Kidney glomerular epithelial cell (primary cell): ENCODE results near the gene BMP2.

ENCODE experiments used
- DNase-seq: peaks from one replicate; lab custom pipeline; 2025; lab: John Stamatoyannopoulos, UW

Gene BMP2

DNA sequence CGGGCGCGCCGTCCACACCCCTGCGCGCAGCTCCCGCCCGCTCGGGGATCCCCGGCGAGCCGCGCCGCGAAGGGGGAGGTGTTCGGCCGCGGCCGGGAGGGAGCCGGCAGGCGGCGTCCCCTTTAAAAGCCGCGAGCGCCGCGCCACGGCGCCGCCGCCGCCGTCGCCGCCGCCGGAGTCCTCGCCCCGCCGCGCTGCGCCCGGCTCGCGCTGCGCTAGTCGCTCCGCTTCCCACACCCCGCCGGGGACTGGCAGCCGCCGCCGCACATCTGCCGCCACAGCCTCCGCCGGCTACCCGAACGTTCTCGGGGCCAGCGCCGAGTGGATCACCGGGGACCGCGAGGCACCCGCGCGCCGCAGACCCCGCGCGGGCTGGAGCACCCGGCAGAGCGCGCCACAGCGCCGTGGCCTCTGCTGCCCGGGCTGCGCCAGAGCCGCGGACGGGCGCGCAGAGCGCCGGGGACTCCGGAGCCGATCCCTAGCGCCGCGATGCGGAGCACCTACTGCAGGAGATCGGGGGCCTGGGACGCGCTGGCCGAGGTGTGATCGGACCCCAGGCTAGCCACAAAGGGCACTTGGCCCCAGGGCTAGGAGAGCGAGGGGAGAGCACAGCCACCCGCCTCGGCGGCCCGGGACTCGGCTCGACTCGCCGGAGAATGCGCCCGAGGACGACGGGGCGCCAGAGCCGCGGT, at the start of gene BMP2:
TSS of gene BMP2 (plus strand) at position 151 of the 692 bp plus-strand sequence. CDS start 2,441 bp downstream, outside the sequence.
- DNase-seq: peak; percentile 40

DNA sequence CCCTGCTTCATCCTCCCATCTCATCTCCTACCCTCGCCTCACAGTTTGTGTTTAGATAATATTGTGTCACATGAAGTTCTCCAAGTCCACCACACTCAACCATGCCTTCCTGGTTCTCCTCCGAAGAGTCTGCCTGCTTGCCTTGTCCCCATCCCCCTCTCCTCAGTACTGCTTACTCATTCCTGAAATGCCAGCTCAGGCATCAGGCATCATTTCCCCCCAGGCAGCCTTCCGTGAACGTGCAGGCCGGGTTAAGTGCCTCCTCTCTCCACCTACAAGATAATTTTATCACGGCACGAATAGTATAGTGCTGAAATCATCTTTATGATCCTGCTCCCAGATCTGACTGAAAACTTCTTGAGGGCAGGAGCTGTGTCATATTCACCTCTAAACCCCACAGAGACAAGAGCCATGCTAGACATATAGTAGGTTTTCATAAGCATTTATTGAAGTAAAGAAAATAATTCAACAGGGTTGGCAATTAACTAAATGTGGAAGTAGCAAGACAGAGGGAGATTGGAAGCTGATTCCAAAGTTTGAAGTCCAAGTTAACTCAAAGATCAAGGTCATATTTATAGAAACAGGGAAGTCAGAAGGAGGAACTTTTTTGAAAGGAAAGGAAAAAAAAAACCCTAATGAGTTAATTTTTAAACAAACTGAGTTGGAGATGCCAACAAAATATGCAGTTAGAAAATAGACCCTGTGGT, 48.7 kb upstream of the BMP2 start:
- DNase-seq: peak; percentile 90

DNA sequence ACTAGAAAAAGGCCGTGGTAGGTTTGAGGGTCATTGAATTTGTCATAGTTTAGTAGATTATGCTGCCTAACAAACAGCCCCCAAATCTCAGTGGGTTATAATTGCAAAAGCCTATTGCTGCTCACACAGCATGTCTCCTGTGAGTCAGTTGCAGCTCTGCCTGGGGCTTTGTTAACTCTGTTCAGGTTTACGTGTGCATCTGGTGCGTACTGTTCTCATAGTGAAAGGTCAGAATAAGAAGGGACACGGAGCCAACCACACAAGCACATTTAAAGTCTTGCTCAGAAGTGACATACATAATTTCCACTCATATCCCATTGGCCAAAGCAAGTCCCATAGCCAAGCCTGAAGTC, 48.1 kb upstream of the BMP2 start:
- no peak for DNase-seq

DNA sequence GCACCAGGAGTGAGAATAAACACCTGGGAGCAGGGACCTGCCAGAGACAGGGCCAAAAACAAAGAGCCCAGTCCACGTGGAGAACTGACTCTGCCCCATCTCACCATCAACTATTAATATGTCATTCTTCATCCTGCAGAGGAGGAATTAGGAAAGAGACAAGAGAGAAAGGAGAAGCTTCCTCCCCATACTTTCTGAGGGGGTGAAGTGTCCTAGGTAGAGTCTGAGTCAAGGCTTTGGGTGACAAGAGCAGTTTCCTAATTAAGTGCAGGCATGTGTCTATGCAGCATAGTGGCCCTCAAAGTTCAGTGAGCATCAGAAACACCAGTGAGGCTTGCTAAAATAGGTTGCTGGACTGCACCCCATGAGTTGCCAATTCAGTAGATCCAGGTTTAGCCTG, 40.7 kb upstream of the BMP2 start:
- no peak for DNase-seq

DNA sequence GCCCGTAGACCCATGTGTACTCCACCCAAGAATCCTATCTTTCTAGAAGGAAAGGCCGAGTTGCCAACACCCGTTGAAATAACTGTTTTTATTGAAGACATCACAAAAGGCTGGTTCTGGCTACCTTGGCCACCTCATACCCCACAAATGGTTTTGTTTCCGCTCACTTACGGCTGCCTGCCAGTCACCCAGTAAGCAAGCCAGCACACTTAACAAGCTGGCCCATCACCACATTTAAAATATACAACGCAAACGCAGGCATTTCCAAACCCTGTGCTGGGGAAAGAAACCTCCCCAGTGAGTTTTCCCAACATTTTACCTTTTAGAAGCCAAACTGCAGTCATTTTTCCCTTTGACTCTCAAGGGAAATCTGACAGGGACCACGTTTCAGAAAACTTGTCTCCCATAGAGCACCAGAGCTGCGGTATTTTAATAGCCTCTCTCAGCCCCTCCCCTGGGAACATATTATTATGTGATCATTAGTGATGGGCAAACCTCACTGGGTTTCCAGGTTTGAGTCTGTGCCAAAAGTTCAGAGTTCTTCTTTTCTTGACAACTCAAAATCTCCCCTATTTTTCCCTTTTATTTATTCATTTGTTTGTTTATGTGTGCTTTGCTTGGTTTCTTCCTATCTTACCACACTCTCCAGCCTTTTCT, 36.7 kb upstream of the BMP2 start:
- DNase-seq: no peak

DNA sequence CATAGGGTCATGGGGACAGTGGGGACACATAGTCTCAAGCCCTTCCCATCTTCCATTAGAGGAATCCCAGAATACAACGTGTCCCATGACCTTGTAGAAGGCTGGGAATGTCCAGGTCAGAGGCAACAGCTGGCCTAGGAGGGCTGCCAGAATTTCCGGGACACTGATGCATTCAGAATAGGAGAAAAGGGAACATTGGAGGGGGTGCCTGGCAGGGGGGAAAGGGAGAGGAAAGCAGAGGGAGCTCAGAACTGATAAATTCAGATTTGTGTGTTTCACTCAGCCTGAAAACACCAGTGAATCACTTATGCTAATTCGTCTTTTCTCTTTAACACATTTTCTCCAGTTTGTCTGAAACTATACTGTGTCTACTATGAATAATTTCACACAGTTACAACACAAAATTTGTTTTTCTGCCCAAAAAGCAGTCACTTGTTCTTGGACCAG, 35.5 kb upstream of the BMP2 start:
- no peak for DNase-seq

DNA sequence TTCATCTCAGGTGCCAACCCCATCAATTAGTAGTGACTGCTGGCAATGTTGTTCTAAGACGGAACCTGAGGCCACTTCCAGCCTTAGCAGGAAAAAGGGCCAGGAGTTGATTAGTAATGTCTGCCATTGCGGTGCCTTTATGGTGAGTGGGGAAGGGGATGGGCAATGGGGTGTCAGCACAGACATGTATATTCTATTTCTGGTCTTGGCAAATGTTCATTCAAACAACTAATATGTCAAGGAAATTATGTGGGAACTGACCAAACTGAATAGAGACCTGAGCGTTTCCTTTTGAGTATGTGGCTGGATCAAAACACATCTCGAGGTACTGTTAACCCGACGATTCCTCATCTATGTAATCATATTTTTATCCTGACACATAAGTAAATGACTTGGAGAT, 34.6 kb upstream of the BMP2 start:
- DNase-seq: no peak

DNA sequence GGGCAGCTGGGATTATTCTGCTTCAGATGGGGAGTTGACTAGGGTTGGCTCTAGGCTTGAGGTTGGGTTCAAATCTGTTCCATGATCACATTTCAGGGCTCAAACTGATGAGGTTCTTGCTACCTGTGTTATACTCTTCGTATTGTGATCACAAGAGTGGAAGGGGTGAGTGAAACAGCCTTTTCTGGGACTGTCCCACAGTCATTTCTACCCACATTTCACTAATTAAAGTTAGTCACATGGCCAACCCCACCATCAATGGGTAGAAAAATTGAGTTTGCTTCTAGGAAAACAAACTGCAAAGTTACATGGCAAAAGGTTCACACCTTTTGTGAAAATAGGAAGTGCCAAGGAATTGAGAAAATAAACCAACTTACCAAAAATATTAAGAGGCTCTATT, 33.5 kb upstream of the BMP2 start:
- DNase-seq: no peak

DNA sequence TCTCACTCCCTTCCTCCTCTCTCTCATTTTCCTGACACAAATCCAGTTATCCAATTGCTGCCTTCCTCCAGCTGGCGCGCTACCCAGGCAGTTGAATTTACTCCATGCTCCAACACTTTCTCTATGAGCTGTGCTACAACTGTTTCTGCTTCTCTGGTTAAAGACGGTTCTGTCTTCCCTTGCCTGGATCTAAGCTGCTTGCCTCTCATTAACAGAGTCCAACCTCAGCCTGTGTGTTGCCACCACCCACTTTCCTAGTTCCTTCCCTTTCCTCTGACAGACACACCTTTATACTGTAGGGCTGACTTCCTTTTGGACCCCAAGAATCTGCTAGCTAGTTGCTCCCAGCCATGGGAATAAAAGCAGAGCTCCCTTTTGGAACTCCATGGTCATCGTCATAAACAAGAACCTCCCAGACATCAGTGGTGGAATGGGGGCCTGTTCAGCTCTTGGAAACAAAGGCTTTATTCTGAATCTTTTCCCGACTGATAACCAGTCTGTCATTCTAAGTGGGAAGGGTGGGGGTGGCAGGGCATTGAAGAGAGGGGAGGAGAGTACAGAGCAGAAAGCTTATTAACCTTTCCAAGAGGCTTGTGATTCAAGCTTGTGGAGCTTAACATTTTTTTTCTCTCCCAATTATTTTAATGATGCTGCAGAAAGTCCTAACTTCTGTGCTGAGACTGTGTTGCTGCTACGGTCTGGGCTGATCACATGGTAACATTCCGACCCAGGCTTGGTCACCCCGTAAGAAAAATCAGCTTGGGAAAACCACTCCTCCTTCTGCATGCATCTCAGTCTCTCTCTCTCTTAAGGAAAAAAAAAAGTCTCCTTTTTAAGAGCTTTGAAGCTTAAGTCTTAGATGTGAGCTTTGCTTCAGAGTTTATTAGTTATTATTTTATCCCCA, 31.3 kb upstream of the BMP2 start:
- DNase-seq: peak; percentile 44

DNA sequence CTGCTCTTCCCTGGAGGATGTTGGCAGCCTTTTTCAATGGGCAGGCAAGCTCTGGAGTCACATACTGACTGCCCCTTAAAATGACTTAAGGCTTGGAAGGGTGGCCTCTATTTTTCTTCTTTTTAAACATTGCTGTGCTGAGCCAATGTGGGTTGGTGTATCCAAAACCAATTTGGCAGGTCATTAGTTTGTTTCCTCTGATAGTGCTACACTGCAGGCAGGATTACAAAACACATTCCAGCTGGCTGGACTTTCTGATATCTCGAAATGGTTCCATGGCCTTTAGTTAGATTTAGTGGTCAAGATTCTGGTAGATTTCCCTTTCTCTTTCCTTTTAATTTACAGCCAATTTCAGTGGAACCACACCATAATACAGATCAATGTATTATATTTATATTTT, 28.1 kb upstream of the BMP2 start:
- no peak for DNase-seq

DNA sequence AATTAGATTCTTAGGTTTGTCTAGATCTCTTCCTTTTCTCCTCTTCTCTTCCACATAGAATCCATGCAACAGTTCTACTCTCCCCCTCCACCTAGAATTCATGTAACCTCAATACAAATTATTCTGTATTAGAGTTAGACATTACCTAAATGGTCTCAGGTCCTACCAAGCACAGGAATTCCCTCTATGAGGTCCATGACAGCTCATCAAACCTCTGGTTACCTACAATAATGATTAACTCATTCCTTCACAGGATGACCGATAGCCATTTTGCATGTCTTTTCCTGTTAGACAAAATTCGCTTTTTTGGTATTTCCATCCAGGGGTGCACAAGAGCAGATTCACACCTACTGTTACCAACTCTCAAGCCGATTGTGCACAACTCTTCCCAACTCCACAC, 27.4 kb upstream of the BMP2 start:
- DNase-seq: peak; percentile 21

DNA sequence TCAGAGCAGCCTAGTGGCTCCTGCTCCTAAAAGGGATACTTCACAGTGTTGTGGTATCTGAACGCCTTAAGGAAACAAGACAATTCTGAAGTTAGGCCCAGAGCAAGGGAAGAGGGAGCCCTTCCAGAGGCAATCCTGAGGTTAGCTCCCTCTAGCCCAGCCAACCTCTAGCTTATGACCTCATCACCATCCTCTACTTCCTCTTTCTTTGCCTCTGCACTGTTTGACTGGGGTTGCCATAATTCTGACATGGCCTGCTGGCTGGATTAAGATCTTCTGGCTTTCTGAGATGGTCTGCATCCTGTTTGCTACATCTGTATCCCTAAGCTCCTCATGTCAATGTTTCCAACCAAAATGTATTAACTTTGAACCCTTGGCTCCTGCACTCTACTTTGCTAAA, 23.3 kb upstream of the BMP2 start:
- no peak for DNase-seq

DNA sequence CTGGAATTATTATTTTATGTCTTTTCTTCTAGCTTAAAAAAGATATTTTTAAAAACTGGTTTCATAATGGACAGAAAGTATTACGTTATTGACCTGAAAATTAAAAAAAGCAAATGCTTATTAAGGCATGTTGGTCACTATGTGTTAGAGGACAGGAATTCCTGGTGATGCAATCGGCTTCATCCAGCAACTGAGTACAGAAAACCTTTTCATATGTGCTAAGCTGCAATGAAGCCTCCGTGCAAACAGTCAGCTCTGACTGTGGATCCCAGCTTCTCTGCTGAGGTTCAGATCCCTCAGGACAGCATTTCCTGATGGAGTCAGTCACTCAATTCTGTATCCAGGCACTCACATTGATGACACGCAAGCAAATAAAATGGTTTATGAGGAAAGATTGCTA, 22.7 kb upstream of the BMP2 start:
- DNase-seq: no peak

DNA sequence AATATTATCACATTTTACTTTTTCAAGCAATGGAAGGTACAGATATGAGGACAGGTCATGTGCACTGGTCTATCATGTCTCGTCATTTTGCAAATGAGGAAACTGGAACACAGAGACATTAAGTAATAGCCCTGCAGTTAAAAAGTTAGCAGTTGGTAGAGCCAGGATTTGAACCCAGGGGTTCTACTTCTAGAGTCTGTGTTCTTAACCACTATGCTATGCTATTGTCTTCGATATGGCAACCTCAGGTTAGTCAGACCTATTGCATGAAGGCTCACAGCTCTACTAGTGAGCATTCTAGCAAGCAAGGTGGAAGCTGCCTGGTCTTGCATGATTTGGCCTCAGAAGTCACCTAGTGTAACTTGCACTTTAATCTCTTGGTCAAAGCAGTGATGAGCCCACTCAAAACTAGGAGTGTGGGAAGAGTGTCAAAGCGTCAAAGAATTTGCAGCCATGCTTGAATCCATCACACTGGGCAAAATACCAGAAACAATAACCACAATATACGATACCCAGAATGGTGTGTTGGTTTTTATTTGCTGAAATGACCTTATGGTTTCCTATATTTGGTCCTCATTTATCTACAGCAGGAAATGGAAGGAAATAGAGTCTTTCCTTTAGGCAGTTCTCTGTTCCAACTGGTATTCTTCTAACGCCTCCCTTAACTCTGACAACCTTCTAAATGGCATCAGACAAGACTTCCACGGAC, 20.4 kb upstream of the BMP2 start:
- DNase-seq: peak; percentile 76

DNA sequence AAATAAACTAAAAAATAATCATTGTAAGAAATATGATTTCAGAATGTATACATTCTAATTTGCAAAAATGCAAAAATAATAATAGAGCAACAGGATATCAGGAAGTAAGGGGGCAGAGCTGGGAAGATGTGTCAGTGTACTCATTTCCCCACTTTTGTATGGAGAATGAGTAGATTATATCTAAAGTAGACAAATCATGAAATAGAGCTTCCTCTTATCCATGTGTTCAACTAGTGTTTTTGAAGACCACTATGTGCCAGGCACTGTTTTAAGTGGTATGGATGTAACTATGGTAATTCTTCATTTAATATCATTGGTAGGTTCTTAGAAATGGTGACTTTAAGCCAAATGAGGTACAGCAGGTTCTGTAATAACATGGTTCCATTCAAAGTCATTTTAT, 17.0 kb upstream of the BMP2 start:
- no peak for DNase-seq

DNA sequence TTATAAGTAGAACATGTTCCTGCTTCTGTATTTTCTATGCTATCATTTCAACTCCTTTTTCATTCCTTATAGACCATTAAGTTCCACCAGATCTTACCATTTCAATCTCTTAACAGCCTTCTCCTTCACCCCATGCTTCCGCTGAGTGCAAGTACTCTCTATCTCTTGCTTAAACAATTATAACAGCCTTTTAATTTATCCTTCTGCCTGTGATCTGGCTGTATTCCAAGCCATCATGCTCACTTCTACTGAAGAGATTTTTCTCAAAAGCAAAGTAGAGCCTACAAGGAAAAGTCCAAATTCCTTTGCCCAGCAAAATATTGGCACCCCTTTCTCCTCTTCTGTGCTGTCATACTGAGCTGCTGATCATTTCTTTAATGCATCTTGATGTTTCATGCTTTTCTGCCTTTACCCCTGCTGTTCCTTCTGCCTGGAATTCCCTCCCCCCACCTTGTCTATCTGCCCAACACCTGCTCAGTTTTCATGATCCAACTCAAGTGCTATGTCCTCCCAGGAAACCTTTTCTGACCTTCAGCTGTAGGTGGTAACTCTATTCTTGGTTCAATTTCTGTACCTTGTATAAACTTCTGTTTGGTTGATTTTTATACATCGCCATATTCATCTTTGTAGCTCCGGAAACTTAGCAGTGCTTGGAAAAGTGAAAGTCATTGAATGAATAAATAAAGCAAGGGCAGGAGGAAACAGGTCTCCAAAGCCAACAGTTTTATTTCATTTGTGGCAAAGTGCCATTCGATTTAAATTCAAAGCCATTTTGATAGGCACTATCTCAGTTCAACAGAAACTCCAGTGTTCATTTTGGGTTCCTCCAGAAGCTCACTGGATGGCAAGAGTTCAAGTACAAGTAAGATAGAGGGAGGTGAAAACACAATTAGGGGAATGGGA, 10.5 kb upstream of the BMP2 start:
- no peak for DNase-seq

DNA sequence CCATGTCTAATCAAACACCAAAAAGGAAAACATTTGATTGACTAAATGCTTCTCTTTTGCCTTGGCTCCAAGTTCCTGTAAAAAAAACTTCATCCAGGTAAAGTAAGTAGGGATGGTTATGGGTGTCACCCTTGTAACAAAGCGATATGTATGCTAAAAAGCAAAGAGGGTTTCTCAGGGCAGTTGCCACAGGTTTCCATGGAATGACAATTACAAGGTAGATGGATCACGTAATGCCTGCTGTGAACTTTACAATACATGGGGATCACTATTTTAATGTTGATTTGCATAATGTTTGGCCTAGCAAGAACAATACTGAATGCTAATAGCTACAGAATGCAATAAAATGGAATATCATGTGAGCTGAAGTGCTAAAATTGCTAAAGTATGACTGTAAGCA, 2.9 kb upstream of the BMP2 start:
- no peak for DNase-seq

DNA sequence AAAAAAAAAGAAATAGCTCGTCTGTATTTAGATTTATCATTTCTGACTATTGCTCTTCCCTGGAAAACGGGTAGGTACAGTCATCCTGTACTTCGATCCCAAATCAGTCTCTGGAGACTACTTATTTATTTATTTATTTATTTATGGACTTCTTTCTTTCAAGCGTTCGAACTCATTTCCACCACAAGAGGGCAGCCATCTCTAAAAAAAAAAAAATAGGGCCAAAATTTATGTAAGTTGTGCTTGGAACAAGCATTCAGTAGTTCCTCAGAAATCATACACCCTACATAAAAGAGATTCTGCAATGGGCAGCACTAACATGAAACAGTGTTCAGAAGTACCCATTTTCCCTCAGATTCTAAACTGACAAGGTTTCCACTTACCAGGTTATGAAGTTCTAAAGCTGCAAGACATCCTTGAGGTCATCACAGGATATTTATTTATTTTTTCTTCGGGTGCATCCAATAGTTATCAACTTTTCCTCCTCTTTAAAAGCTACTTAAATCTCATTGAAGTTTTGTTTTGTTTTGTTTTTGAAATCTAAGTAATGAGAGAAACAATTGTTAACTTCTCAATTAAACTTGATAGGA, 1.9 kb upstream of the BMP2 start:
- peak; percentile 72 for DNase-seq

DNA sequence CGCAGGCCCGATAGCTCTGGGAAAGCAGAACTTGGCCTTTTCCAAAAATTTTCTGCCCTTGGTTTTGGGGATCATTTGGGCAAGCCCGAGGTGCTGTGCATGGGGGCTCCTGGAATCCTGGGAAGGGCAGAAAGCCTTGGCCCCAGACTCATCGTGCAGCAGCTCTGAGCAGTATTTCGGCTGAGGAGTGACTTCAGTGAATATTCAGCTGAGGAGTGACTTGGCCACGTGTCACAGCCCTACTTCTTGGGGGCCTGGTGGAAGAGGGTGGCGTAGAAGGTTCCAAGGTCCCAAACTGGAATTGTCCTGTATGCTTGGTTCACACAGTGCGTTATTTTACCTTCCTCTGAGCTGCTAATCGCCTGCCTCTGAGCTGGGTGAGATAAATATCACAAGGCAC, 1.1 kb upstream of the BMP2 start:
- DNase-seq: no peak

DNA sequence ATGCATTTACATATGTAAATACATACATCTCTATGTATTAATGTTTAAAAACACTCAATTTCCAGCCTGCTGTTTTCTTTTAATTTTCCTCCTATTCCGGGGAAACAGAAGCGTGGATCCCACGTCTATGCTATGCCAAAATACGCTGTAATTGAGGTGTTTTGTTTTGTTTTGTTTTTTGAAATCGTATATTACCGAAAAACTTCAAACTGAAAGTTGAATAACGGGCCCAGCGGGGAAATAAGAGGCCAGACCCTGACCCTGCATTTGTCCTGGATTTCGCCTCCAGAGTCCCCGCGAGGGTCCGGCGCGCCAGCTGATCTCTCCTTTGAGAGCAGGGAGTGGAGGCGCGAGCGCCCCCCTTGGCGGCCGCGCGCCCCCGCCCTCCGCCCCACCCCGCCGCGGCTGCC, 355 bp upstream of the BMP2 start:
- no peak for DNase-seq
